GM18502 (cell line): ENCODE data around the gene BOLL.
A peak's percentile ranks its signal among the peaks of the same experiment; 100 is the strongest.
"Not testable (repeated sequence)": the region's sequence is repeated elsewhere in the genome, so short reads cannot be mapped to it uniquely, and the experiment has no call there.

Experiments
- ATAC-seq: cut with Tn5 transposase; IDR thresholded peaks from one replicate; pipeline ENCODE4 v1.9.1; 2021; ENCODE audit warnings: mild to moderate bottlenecking; ENCODE audit not compliant: unreplicated experiment, poor library complexity

Gene BOLL

GRCh38 chr2:197707316-197708213 lies 77.6 kb downstream of the BOLL start:
- ATAC-seq, result peak; percentile 24

- no peak for ATAC-seq
Observed at GRCh38 chr2:197706839-197707207, 78.3 kb downstream of the BOLL start.

- no peak for ATAC-seq
Observed at GRCh38 chr2:197705912-197706838, 78.9 kb downstream of the BOLL start.

GRCh38 chr2:197705121-197705911 lies 79.8 kb downstream of the BOLL start, which contains the start of gene MARS2:
MARS2 (plus strand) TSS chr2:197705369; CDS start chr2:197705406, 37 bp downstream.
- peak; percentile 86 for ATAC-seq

- peak; percentile 42 for ATAC-seq
Observed at GRCh38 chr2:197704434-197705120, 80.5 kb downstream of the BOLL start.

- no peak for ATAC-seq
Observed at GRCh38 chr2:197700960-197701359, 84.2 kb downstream of the BOLL start.

- ATAC-seq, result not testable (repeated sequence)
Observed at GRCh38 chr2:197699724-197700123, 85.4 kb downstream of the BOLL start.

- ATAC-seq, result not testable (repeated sequence)
Observed at GRCh38 chr2:197696571-197696970, 88.5 kb downstream of the BOLL start.

GRCh38 chr2:197695971-197696370 lies 89.1 kb downstream of the BOLL start:
- not testable (repeated sequence) for ATAC-seq

- ATAC-seq, result not testable (repeated sequence)
Observed at GRCh38 chr2:197695206-197695605, 89.9 kb downstream of the BOLL start.

GRCh38 chr2:197677483-197677882 lies 107.6 kb downstream of the BOLL start:
- ATAC-seq, result no peak

GRCh38 chr2:197677056-197677455 lies 108.1 kb downstream of the BOLL start:
- ATAC-seq, result no peak
